Keratinocyte (primary cell): ENCODE results near the gene ETFA. TPM values are rescaled to one million over a fixed set of nuclear protein-coding genes. Genes with fewer than 3 reads are reported as not detected.
A peak's percentile ranks its signal among the peaks of the same experiment; 100 is the strongest.

Experiments
- DNase-seq: peaks from one replicate; pipeline ENCODE4 v3.0.0-alpha.2; 2011; ENCODE audit warnings: low read depth, missing footprints, low spot score
- FAIRE-seq: peaks from 2 replicates; lab custom pipeline; 2011; peaks lifted over from hg19 to GRCh38; lab: Jason Lieb, UNC
- H2AFZ ChIP-seq: 2 replicates; pipeline ENCODE4 v1.6.0; 2012; ENCODE audit warnings: low read length, control low read depth, inconsistent platforms; ENCODE audit not compliant: control insufficient read depth
- H3K27ac ChIP-seq: 2 replicates; pipeline ENCODE4 v1.5.1; 2011; ENCODE audit warnings: low read length; ENCODE audit not compliant: control insufficient read depth, insufficient read depth
- H3K27me3 ChIP-seq: 3 replicates; pipeline ENCODE4 v1.6.0; 2011; ENCODE audit warnings: low read length; ENCODE audit not compliant: control insufficient read depth, insufficient read depth; ENCODE audit errors: extremely low read depth
- H3K36me3 ChIP-seq, 2 experiments: 2 replicates in 1 of 2; 3 replicates in 1 of 2; pipeline ENCODE4 v1.5.1; 2011; ENCODE audit warnings: low read length in 2 of 2, mild to moderate bottlenecking in 1 of 2; ENCODE audit not compliant: control insufficient read depth in 2 of 2, insufficient read depth in 2 of 2; ENCODE audit errors: extremely low read depth in 1 of 2
- H3K4me1 ChIP-seq: 3 replicates; pipeline ENCODE4 v1.5.1; 2011; ENCODE audit warnings: low read length; ENCODE audit not compliant: control insufficient read depth, insufficient read depth; ENCODE audit errors: extremely low read depth
- H3K4me2 ChIP-seq: 3 replicates; pipeline ENCODE4 v1.6.0; 2011; ENCODE audit warnings: low read depth, low read length; ENCODE audit not compliant: control insufficient read depth, insufficient read depth; ENCODE audit errors: extremely low read depth
- H3K4me3 ChIP-seq, 3 experiments: fragments of 200-600 bp in 1 of 3; sonication (generic) in 1 of 3; 2 replicates in 2 of 3; 3 replicates in 1 of 3; pipeline ENCODE4 v1.5.1; 2011 to 2016; ENCODE audit warnings: low read length in 3 of 3, mild to moderate bottlenecking in 3 of 3, control low read depth in 2 of 3, inconsistent platforms in 1 of 3, low read depth in 1 of 3, mixed read lengths in 1 of 3, mixed run types in 1 of 3, moderate library complexity in 1 of 3; ENCODE audit not compliant: control insufficient read depth in 2 of 3, insufficient read depth in 2 of 3; ENCODE audit errors: extremely low read depth in 1 of 3
- H3K79me2 ChIP-seq: 2 replicates; pipeline ENCODE4 v1.6.0; 2012; ENCODE audit warnings: low read length; ENCODE audit not compliant: control insufficient read depth, insufficient read depth
- H3K9ac ChIP-seq: 3 replicates; pipeline ENCODE4 v1.6.0; 2011; ENCODE audit warnings: low read length; ENCODE audit not compliant: control insufficient read depth, insufficient read depth; ENCODE audit errors: extremely low read depth
- H3K9me1 ChIP-seq: 3 replicates; pipeline ENCODE4 v1.6.0; 2011; ENCODE audit warnings: low read length; ENCODE audit not compliant: control insufficient read depth, insufficient read depth; ENCODE audit errors: extremely low read depth
- H3K9me3 ChIP-seq: 2 replicates; pipeline ENCODE4 v1.5.1; 2012; ENCODE audit warnings: low read depth, low read length; ENCODE audit not compliant: control insufficient read depth
- H4K20me1 ChIP-seq: 3 replicates; pipeline ENCODE4 v1.6.0; 2011; ENCODE audit warnings: low read length; ENCODE audit not compliant: control insufficient read depth, insufficient read depth; ENCODE audit errors: extremely low read depth
- CTCF ChIP-seq, 3 experiments: IDR thresholded peaks in 1 of 3; conservative IDR thresholded peaks in 1 of 3; optimal IDR thresholded peaks in 1 of 3; 2 replicates in 2 of 3; 3 replicates in 1 of 3; pipeline versions ENCODE3 to v1.5.1; 2011; ENCODE audit warnings: low read length in 3 of 3, mild to moderate bottlenecking in 3 of 3, moderate library complexity in 2 of 3, control low read depth in 1 of 3, inconsistent platforms in 1 of 3; ENCODE audit not compliant: insufficient read depth in 2 of 3; ENCODE audit errors: extremely low read depth in 1 of 3
- EZH2 ChIP-seq: IDR thresholded peaks from one replicate; pipeline ENCODE4 v1.6.1; 2012; ENCODE audit warnings: inconsistent platforms, mild to moderate bottlenecking, low read length, moderate library complexity
- dilution Hi-C: fragments of 300-500 bp; cut with MboI; formaldehyde crosslinking; loops from one replicate; pipeline ENCODE4 v1.7.0; 2020; ENCODE audit warnings: low sequenced_read_pairs; ENCODE audit not compliant: extremely low pct_ligation_motif_present
- polyA plus RNA-seq, 5 experiments: library from polyadenylated mRNA; depleted of rRNA in 3 of 5; stranded (reverse) in 3 of 5; stranded (forward) in 1 of 5; unstranded in 1 of 5; fragments of >200 nt; gene quantifications; 1 replicate in 1 of 5; 2 replicates in 3 of 5; 3 replicates in 1 of 5; pipeline versions ENCODE4 v1.2.1 to v1.2.3, GENCODE V29; 2011 to 2012; ENCODE audit warnings: missing spikeins in 2 of 5, low read depth in 1 of 5, low replicate concordance in 1 of 5

ETFA gene
- polyA plus RNA-seq, 1 donor (not counting 4 experiments of a cell fraction or from before 2014, with no cell fraction given), result 230 TPM

- FAIRE-seq, result peak; percentile 73
- Histone ChIP-seq H3K9me1 (peaks cover 3% of the 10 kb centered on the region), H3K9ac (peak overlapping the region; percentile 38), H3K36me3 (no peaks in the 10 kb centered on the region), H4K20me1 (no peaks in the 10 kb centered on the region), H3K27ac (peak overlapping the region; percentile 71), H3K27me3 (no peaks in the 10 kb centered on the region), H3K79me2 (peaks cover 33% of the 10 kb centered on the region), H3K4me3 (peak overlapping the region in 1 of 3 experiments; percentile 35), H3K4me2 (peak overlapping the region; percentile 77), H3K4me1 (peaks cover 36% of the 10 kb centered on the region), H3K9me3 (no peaks in the 10 kb centered on the region), H2AFZ (peak overlapping the region; percentile 90)
- TF ChIP-seq EZH2, result no peak
- TF ChIP-seq CTCF (optimal IDR thresholded peaks at IDR 0.05 in 1 of 3, IDR thresholded peaks at IDR 0.05 in 1 of 3, conservative IDR thresholded peaks at IDR 0.05 in 1 of 3; ENCODE audit: extremely low read depth in 1 of 3, insufficient read depth in 2 of 3, low read length in 3 of 3), result no peak
- peak; percentile 81 for DNase-seq
- dilution Hi-C loops, result no loop called here
Measured at GRCh38 chr15:76312540-76313174, 1.4 kb upstream of the ETFA start.

GRCh38 chr15:76310475-76311099, 682 bp downstream of the ETFA start:
- H4K20me1 ChIP-seq, result no peaks in the 10 kb centered on the region
- dilution Hi-C loops, result no loop called here
- peak overlapping the region; percentile 70 to 89 (median 88) for H3K4me3 ChIP-seq
- TF ChIP-seq CTCF (optimal IDR thresholded peaks at IDR 0.05 in 1 of 3, IDR thresholded peaks at IDR 0.05 in 1 of 3, conservative IDR thresholded peaks at IDR 0.05 in 1 of 3; ENCODE audit: extremely low read depth in 1 of 3, insufficient read depth in 2 of 3, low read length in 3 of 3) (no peak), EZH2 (no peak)
- peaks cover 3% of the 10 kb centered on the region for H3K9me1 ChIP-seq
- no peaks in the 10 kb centered on the region for H3K36me3 ChIP-seq
- H3K9me3 ChIP-seq, result no peaks in the 10 kb centered on the region
- FAIRE-seq, result no peak
- H2AFZ ChIP-seq, result peak overlapping the region; percentile 85
- no peaks in the 10 kb centered on the region for H3K27me3 ChIP-seq
- peaks cover 36% of the 10 kb centered on the region for H3K4me1 ChIP-seq
- peak overlapping the region; percentile 96 for H3K9ac ChIP-seq
- peak overlapping the region; percentile 99 for H3K4me2 ChIP-seq
- peak overlapping the region; percentile 85 for H3K27ac ChIP-seq
- no peak for DNase-seq
- peaks cover 45% of the 10 kb centered on the region for H3K79me2 ChIP-seq
